Natural killer cell (primary cell): ENCODE measurements around the gene GABRB1. TPM values are rescaled to one million over a fixed set of nuclear protein-coding genes. Genes with fewer than 3 reads are reported as not detected.

Experiments used
- ATAC-seq, 3 donors: fragments of 150-1000 bp in 2 of 3; fragments of 200-7000 bp in 1 of 3; cut with Tn5 transposase; 1 replicate in 1 of 3; 2 replicates in 2 of 3; pipeline ENCODE4 v1.10.0; 2021; ENCODE audit warnings: mild to moderate bottlenecking in 2 of 3, moderate library complexity in 2 of 3
- DNase-seq, 2 donors: peaks; one replicate each; pipeline versions ENCODE4 v3.0.0 to v3.0.0-alpha.2; 2013 to 2021; ENCODE audit warnings: mixed read lengths in 1 of 2
- H3K27ac ChIP-seq: one replicate; pipeline ENCODE4 v1.5.1; 2013; ENCODE audit warnings: mild to moderate bottlenecking, low read length
- H3K27me3 ChIP-seq: one replicate; pipeline ENCODE4 v1.6.1; 2013; ENCODE audit warnings: low read length; ENCODE audit not compliant: control insufficient read depth, insufficient read depth
- H3K36me3 ChIP-seq: one replicate; pipeline ENCODE4 v1.6.1; 2013; ENCODE audit warnings: low read length; ENCODE audit not compliant: control insufficient read depth, insufficient read depth
- H3K4me1 ChIP-seq: one replicate; pipeline ENCODE4 v1.6.1; 2013; ENCODE audit warnings: low read length; ENCODE audit not compliant: control insufficient read depth, insufficient read depth
- H3K4me3 ChIP-seq: one replicate; pipeline ENCODE4 v1.5.1; 2013; ENCODE audit warnings: low read length
- H3K9me3 ChIP-seq: one replicate; pipeline ENCODE4 v1.6.1; 2013; ENCODE audit warnings: low read length; ENCODE audit not compliant: control insufficient read depth, insufficient read depth
- H3K27ac Mint-ChIP-seq, 2 donors: one replicate each; pipeline ENCODE4 v1.8.0; 2022; ENCODE audit warnings: mild to moderate bottlenecking in 2 of 2, mixed read lengths in 2 of 2, moderate library complexity in 1 of 2
- H3K27me3 Mint-ChIP-seq, 2 donors: one replicate each; pipeline ENCODE4 v1.8.0; 2022; ENCODE audit warnings: low read depth in 2 of 2, mixed read lengths in 2 of 2
- H3K36me3 Mint-ChIP-seq: one replicate; pipeline ENCODE4 v1.8.0; 2022; ENCODE audit warnings: mixed read lengths
- H3K4me1 Mint-ChIP-seq, 2 donors: one replicate each; pipeline ENCODE4 v1.8.0; 2022; ENCODE audit warnings: mixed read lengths in 2 of 2
- H3K4me3 Mint-ChIP-seq: one replicate; pipeline ENCODE4 v1.8.0; 2022; ENCODE audit warnings: mild to moderate bottlenecking, moderate library complexity, mixed read lengths
- H3K9me3 Mint-ChIP-seq, 2 donors: one replicate each; pipeline ENCODE4 v1.8.0; 2022; ENCODE audit warnings: mixed read lengths in 2 of 2
- CTCF ChIP-seq: fragments of 200-600 bp; IDR thresholded peaks from one replicate; pipeline ENCODE4 v1.8.0; 2022; ENCODE audit warnings: antibody characterized with exemption
- WGBS: methylation state at CpG from one replicate; pipeline ENCODE4 v1.1.7; 2013; ENCODE audit warnings: missing lambda C conversion rate; ENCODE audit not compliant: insufficient coverage; 5-methylcytosine and 5-hydroxymethylcytosine counted together
- intact Hi-C: fragments of 100-400 bp; cut with micrococcal nuclease; formaldehyde crosslinking; loops from one replicate; pipeline ENCODE4 v1.14.2; 2022
- total RNA-seq, 4 donors: library from RNA; stranded (reverse); fragments of 120-200 nt in 1 of 4; gene quantifications; one replicate each; pipeline versions ENCODE4 v1.2.3 to v1.2.4, GENCODE V29; 2013 to 2022

The GABRB1 gene
- total RNA-seq, 3 donors from 2014 or later (not counting 1 experiment from before 2014, with no cell fraction given) = not detected

GRCh38 chr4:47210828-47211227, 179.5 kb downstream of the GABRB1 start:
- H3K4me1 ChIP-seq = no peaks in the 10 kb centered on the region
- WGBS = 60% methylated on average over 2 of the region's 3 CpGs

GRCh38 chr4:47213106-47213505, 181.7 kb downstream of the GABRB1 start:
- Histone ChIP-seq H3K27ac (no peak overlapping the region), H3K4me3 (no peak overlapping the region), H3K4me1 (no peaks in the 10 kb centered on the region), H3K36me3 (no peaks in the 10 kb centered on the region), H3K9me3 (no peaks in the 10 kb centered on the region), H3K27me3 (no peaks in the 10 kb centered on the region)
- intact Hi-C loops = no loop called here
- H3K27ac Mint-ChIP-seq = no peak overlapping the region
- no peaks in the 10 kb centered on the region for H3K36me3 Mint-ChIP-seq
- peaks cover 0 to 2% of the 10 kb centered on the region in 2 donors for H3K27me3 Mint-ChIP-seq
- no peak for ATAC-seq
- peaks cover 0 to 2% of the 10 kb centered on the region in 2 donors for H3K9me3 Mint-ChIP-seq
- no peak for DNase-seq
- H3K4me1 Mint-ChIP-seq = no peaks in the 10 kb centered on the region
- H3K4me3 Mint-ChIP-seq = no peak overlapping the region
- 80% methylated on average over 1 of the region's 2 CpGs for WGBS
- no peak for TF ChIP-seq CTCF

More at GRCh38 chr4:47210828-47211227, 179.5 kb downstream of the GABRB1 start:
- H3K4me3 Mint-ChIP-seq = no peak overlapping the region
- H3K4me1 Mint-ChIP-seq = no peaks in the 10 kb centered on the region
- intact Hi-C loops = no loop called here
- Histone ChIP-seq H3K27ac (no peak overlapping the region), H3K27me3 (no peaks in the 10 kb centered on the region), H3K9me3 (no peaks in the 10 kb centered on the region), H3K36me3 (no peaks in the 10 kb centered on the region), H3K4me3 (no peak overlapping the region)
- no peak for TF ChIP-seq CTCF
- H3K36me3 Mint-ChIP-seq = no peaks in the 10 kb centered on the region
- H3K27ac Mint-ChIP-seq = no peak overlapping the region
- H3K9me3 Mint-ChIP-seq = peaks cover 0 to 2% of the 10 kb centered on the region in 2 donors
- ATAC-seq (no peak), DNase-seq (no peak)
- H3K27me3 Mint-ChIP-seq = no peaks in the 10 kb centered on the region

- H3K4me1 Mint-ChIP-seq = no peaks in the 10 kb centered on the region
- no peak for ATAC-seq
Measured at GRCh38 chr4:47213539-47213938, 182.2 kb downstream of the GABRB1 start.

More at GRCh38 chr4:47213539-47213938, 182.2 kb downstream of the GABRB1 start:
- Histone ChIP-seq H3K27ac (no peak overlapping the region), H3K36me3 (no peaks in the 10 kb centered on the region), H3K4me1 (no peaks in the 10 kb centered on the region), H3K27me3 (no peaks in the 10 kb centered on the region), H3K4me3 (no peak overlapping the region), H3K9me3 (no peaks in the 10 kb centered on the region)
- TF ChIP-seq CTCF = no peak
- Mint-ChIP-seq H3K9me3 (peaks cover 0 to 2% of the 10 kb centered on the region in 2 donors), H3K4me3 (no peak overlapping the region), H3K27ac (no peak overlapping the region), H3K36me3 (no peaks in the 10 kb centered on the region), H3K27me3 (peaks cover 0 to 2% of the 10 kb centered on the region in 2 donors)
- intact Hi-C loops = no loop called here
- no peak for DNase-seq
- WGBS = no CpG with 5 or more reads among the region's 1 CpG
